ENCODE measurements around the gene COL4A4.

DNA sequence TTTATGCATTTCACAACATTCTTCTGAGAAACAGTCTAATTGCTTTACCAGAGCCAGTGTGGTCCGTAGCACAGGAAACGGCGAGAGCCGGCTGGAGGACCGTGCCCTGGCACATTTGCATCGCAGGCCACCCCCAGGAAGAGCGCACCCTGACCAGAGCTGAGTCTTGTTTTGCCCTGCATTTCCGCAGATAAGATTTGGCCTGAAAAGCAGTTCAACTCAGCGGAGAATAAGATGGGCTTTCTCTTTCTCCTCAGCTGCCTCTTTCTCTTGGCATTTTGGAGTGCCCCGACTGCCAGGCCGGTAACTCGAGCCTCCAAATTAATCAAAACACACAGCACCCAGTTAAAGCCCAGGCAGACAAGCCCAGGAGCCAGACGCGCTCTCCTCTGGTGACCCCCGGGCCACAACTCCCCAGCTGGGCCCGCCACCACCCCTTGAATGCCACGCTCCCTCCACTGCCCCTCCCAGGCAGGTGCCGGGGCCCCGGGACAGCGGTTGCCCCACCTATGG is 464 bp downstream of the COL4A4 start:
- TF ChIP-seq POLR2A (IDR thresholded peaks at IDR 0.05) (no peak), POLR2AphosphoS5 (IDR thresholded peaks at IDR 0.05) (no peak)
- TF ChIP-seq, protein P1, sequence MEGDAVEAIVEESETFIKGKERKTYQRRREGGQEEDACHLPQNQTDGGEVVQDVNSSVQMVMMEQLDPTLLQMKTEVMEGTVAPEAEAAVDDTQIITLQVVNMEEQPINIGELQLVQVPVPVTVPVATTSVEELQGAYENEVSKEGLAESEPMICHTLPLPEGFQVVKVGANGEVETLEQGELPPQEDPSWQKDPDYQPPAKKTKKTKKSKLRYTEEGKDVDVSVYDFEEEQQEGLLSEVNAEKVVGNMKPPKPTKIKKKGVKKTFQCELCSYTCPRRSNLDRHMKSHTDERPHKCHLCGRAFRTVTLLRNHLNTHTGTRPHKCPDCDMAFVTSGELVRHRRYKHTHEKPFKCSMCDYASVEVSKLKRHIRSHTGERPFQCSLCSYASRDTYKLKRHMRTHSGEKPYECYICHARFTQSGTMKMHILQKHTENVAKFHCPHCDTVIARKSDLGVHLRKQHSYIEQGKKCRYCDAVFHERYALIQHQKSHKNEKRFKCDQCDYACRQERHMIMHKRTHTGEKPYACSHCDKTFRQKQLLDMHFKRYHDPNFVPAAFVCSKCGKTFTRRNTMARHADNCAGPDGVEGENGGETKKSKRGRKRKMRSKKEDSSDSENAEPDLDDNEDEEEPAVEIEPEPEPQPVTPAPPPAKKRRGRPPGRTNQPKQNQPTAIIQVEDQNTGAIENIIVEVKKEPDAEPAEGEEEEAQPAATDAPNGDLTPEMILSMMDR (IDR thresholded peaks at IDR 0.05) = no peak

All from transverse colon (tissue), 4 donors.